Neural progenitor cell (in vitro differentiated cells): Measurements from ENCODE around the gene SLC39A10.

Experiments
- CTCF ChIP-seq: fragments of 200-600 bp; sonication (generic); IDR thresholded peaks from 2 replicates; pipeline ENCODE4 v1.5.1; 2017; ENCODE audit warnings: antibody characterized with exemption, mild to moderate bottlenecking
- EZH2 ChIP-seq: fragments of 200-600 bp; sonication (generic); IDR thresholded peaks from 2 replicates; pipeline ENCODE4 v1.6.1; 2017; ENCODE audit warnings: antibody characterized with exemption, mild to moderate bottlenecking, moderate library complexity

GRCh38 chr2:195657634-195658540 lies 861 bp downstream of the SLC39A10 start:
- TF ChIP-seq CTCF, result no peak
- TF ChIP-seq EZH2, result no peak
